HG03521 (cell line): ENCODE results near the gene SIGLEC6.

Experiments
- ATAC-seq: cut with Tn5 transposase; IDR thresholded peaks from one replicate; pipeline ENCODE4 v1.9.1; 2021; ENCODE audit warnings: mild to moderate bottlenecking, moderate library complexity; ENCODE audit not compliant: unreplicated experiment

The SIGLEC6 gene

DNA sequence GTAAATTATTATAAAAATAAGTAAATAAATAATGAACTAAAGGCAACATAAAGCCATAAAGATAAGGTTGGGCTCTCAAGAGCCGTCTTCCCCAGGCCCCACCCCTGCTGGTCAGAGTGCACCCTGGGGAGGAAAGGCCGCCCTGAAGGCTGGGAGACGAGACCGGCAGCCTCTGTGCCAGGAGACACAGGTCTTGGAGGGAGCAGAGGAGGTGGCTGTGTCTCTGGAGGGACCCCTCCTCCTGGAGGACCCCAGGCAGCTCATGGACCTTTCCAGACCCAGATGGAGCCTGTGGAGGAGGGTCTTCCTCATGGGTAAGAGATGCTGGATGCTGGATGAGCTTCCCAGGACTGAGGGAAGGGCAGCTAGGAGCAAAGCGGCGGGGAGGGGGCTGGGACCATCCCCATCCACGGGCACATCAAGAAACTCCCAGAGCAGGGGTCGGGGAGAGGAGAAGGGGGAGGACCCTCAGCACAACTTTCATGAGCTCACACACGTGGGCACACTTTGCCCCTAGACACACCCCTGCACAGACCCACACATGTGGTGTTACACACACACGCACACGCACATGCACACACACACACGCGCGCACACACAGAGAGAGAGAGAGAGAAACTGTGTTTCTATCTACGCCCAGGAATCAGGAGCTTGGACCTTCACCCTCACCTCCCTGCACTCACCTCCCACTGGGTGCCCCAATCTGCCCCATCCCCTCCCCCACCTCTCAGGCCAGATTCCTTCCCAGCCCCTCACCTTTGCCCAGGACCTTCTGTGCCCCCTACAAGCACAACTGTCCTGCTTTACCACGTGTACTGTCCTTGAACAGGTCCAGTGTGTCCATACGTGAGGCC lies 52.9 kb downstream of the SIGLEC6 start, which contains the start of gene CEACAM18:
Gene CEACAM18, plus strand, starts transcription at position 159 of the 854 bp plus-strand sequence.
- no peak for ATAC-seq

DNA sequence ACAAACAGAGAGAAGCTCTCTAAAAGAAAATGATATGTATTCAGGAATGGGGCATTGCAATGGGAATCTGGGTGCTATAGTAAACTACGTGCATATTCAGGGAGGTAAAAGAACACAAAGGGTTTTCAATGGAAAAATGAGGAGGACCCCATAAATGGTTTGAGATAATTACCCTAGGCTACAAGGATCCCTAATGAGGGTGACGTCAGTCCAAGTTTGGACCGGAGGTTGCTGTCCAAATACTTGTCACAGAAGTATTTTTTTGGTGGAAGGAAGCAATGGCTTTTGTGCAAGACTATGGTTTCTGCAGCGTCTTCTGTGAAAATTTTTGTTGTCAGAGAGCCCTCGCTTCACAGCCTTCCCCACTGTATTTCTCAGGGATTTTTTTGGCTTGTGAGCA lies 54.1 kb downstream of the SIGLEC6 start:
- no peak for ATAC-seq

DNA sequence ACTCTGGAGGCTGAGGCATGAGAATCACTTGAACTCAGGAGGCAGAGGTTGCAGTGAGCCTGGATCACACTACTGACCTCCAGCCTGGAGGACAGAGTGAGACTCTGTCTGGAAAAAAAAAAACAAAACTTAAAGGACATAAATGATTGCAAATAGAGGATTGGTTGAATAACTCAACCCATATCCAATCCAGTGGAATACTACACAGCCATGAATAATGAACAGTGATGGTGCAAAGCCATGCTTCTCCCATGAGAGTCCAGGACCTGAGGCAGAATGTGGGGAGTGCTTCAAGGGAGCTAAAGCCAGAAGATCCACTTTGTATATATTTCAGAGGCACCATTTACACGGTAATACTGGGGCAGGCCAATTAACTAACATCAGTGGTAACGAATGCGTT lies 55.3 kb downstream of the SIGLEC6 start:
- no peak for ATAC-seq

DNA sequence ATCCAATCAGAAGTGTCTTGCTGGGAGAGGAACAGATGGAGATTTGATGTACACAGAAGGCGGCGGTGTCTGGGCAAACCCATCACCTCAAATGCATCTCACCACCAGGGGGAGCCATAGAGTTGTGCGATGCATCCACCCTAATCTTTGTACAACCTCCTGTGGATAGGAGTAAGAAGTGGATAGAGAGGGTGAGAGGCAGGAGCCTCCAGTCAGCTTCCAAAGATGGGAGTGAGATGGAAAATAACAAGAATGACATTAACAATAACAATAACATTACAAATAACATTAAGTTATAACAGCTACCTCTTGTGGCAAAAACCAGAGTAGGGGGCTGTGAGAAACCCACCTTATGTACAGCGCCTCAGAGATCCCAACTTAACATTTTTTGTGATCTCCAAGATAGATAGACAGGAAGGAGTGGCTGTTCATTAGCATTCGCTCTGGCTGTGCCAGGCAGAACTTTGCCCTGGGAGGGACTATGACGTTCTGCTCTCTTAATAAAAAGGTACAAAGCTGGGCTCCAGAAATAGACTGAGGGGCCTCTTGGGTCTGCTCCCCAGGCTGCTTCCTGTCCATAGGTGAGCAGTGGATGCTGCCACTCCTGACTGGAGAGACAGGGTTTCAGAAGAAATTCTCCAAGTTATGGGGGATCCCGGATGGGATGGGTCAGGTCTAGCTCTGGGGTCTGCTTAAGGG lies 58.3 kb downstream of the SIGLEC6 start:
- no peak for ATAC-seq

DNA sequence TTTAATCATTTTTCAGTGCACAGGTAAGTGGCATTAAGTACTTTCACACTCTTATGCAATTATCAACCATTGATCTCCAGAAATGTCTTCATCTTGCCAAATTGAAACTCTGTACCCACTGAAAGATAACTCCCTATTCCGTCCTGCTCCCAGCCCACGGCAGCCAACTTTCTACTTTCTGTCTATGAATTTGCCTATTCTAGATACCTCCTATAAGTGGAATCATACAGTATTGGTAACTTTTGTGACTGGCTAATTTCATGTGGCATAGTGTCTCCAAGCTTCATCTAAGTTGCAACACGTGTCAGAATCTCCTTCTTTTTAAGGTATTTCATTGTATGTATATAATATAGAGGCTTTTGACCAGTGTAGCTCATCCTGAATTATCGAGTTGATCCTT lies 58.9 kb downstream of the SIGLEC6 start:
- no peak for ATAC-seq

DNA sequence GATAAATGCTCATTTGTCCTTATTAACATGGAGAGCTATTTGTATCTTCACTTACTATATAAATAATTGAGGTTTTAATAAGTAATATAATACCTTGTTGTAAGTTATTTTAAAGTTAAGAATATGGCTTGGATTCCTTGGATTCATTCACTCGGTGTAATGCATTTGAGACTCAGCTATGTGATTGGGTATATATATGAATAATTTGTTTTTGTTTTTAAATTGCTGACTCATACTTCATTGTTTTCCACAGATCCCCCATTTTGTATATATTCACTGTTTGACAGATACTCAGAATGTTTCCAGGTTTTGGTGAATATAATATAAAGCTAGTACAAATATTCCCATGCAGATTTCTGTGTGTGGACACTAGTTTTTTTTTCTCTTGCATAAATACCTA lies 59.9 kb downstream of the SIGLEC6 start:
- ATAC-seq: no peak

DNA sequence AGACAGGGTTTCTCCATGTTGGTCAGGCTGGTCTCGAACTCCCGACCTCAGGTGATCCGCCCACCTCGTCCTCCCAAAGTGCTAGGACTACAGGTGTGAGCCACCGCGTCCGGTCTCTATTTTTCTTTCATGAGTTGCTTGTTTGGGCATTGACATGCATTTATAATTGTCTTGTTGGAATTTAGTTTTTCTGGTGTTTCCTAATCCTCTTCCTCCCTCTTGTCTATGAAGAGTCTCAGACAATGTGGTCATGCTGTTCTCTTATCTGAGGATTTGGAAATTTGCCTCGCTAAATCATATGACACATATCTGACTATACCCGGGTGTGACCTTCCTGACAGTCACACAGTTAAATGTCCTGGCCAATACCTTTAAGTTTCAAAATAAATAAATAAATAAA lies 60.5 kb downstream of the SIGLEC6 start:
- no peak for ATAC-seq

DNA sequence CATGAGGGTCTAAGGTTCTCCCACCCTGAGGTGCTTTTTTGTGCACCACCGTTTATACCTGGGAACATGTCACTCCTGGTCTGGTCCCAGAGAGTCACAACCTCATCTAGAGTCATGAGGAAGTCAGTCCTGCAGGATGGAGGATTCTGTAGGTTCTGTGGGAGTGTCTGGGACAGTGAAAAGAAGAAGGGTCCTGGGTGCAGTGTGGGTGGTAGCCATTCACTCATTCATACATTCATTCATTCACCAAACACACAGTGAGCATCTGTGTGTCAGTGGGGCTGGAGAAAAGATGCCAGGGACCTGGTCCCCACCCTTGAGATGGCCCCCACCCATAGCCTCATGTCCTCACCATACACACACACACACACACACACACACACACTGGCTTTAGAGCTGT lies 61.8 kb downstream of the SIGLEC6 start:
- ATAC-seq: no peak

DNA sequence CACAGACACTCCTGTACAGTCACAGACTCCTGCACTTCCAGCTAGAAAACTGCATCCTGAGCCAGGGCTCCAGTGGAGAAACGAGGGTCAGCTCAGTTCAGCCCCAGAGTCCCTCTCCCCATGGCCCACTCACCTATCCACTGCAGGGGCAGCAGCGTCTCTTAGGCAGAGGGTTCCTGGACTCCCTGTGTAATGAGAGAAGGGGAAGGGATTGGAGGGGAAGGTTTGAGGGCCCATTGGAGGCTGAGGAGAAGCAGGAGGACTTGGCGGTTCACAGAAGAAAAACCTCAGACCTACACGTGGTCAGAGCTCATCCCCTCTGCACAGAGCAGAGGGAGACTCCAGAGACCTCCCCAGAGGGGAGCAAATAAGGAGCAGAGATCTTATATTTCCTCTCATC lies 62.3 kb downstream of the SIGLEC6 start:
- ATAC-seq: no peak

DNA sequence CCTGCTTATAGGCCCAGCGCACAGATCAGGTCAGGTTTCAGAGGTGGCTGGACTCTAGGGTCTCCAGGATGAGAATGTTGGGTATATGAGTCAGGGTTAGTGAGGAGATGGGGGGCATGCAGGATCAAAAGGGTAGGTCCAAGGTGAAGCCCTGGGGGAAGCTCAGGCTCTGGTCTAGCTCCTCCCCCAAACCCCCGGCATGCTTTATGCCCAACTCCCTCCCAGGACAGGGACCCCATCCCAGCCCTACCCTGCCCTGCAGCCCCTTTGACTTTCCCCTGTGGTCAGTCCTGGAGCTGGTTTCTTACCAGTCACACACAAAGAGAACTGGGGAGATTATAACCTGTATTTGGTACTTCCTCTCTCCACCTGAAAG lies 62.9 kb downstream of the SIGLEC6 start:
- no peak for ATAC-seq

DNA sequence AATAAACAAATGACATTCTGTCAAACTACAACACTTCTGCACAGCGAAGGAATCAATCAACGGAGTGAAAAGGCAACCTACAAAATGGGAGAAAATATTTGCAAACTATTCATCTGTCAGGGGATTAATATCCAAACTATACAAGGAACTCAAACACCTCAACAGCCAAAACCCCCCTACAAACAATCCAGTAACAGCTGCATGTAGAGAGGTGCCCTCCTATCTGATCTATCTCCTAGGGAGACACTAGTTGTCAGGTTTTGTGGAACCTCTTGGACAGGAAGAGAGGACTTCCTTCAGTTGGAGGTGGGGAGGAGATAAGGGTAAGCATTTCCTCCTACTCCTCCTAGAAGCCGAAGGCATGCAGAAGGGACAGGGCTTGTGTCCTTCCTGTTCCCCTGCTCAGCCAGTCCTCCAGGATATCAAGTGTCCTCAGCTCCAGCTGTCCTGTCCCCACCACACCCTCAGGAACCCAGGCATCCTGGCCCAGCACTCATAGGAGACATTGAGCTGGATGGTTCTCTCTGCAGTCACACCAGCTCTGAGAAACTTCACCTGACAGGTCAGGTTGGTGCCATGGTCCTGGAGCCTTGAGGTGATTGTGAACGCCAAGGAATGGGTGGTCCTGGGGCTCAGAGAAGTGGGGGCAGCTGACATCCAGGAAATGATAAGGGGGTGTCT lies 63.5 kb downstream of the SIGLEC6 start:
- no peak for ATAC-seq
